ENCODE measurements around the gene SPACA4.

SPACA4 gene

DNA sequence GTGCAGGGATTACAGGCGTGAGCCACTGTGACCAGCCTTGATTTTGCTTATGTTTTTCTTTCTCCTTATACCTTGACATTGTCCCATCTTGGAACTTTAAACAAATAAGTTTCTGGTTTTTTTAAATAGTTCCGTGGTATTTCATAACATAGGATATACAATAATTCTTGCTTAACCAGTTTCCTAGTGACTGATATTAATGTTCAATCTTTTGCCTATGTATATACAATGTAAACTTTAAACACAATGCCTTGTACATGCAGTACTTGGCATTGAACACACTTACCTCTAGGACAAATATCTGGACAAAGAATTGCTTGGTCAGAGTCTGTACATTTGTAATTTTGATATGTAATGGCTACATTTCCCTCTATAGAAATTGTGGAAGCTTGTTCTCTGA, 24.4 kb upstream of the SPACA4 start:
- Histone ChIP-seq H3F3A (ENCODE audit: control insufficient read depth, insufficient read depth) (no peaks in the 10 kb centered on the region), H3K4me2 (ENCODE audit: low read length) (no peak overlapping the region)

DNA sequence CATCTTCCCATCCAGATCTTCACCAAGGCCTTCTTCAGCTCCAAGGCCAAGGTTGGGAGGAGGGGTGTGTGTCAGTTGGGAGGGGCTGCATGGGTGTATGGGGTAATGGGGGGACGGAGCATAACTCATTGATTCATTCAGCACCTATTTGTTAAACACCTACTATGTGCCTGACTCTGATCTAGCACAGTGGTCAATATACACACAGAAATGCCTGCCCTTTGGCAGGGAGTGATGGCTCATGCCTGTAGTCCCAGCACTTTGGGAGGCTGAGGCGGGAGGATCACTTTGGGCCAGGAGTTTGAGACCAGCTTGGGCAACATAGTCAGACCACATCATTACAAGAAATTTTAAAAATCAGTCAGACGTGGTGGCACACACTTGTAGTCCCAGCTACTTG, 19.2 kb upstream of the SPACA4 start:
- H3K4me3 ChIP-seq (ENCODE audit: low read length) = no peak overlapping the region
- H3K36me3 ChIP-seq (ENCODE audit: control insufficient read depth, low read length) = no peaks in the 10 kb centered on the region
- no peaks in the 10 kb centered on the region for H3K79me2 ChIP-seq (ENCODE audit: control insufficient read depth, low read length)
- H3F3A ChIP-seq (ENCODE audit: control insufficient read depth, insufficient read depth) = no peaks in the 10 kb centered on the region
- no peaks in the 10 kb centered on the region for H3K9me2 ChIP-seq (replicated peaks; ENCODE audit: control insufficient read depth, low read length)
- no peak overlapping the region for H3K4me2 ChIP-seq (ENCODE audit: low read length)
- no peak overlapping the region for H3K27ac ChIP-seq (ENCODE audit: low read depth, low read length)
- TF ChIP-seq EZH2phosphoT487 (IDR thresholded peaks at IDR 0.05; ENCODE audit: borderline replicate concordance, low read length) = no peak
- TF ChIP-seq, protein P1, sequence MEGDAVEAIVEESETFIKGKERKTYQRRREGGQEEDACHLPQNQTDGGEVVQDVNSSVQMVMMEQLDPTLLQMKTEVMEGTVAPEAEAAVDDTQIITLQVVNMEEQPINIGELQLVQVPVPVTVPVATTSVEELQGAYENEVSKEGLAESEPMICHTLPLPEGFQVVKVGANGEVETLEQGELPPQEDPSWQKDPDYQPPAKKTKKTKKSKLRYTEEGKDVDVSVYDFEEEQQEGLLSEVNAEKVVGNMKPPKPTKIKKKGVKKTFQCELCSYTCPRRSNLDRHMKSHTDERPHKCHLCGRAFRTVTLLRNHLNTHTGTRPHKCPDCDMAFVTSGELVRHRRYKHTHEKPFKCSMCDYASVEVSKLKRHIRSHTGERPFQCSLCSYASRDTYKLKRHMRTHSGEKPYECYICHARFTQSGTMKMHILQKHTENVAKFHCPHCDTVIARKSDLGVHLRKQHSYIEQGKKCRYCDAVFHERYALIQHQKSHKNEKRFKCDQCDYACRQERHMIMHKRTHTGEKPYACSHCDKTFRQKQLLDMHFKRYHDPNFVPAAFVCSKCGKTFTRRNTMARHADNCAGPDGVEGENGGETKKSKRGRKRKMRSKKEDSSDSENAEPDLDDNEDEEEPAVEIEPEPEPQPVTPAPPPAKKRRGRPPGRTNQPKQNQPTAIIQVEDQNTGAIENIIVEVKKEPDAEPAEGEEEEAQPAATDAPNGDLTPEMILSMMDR (IDR thresholded peaks at IDR 0.05; ENCODE audit: low read depth, low read length, poor library complexity, severe bottlenecking) = no peak
- no peaks in the 10 kb centered on the region for H3K27me3 ChIP-seq (ENCODE audit: control insufficient read depth, low read length)
- H3K9me3 ChIP-seq (ENCODE audit: control insufficient read depth, insufficient read depth, low read length) = no peaks in the 10 kb centered on the region
- peaks cover 10% of the 10 kb centered on the region for H3K4me1 ChIP-seq (ENCODE audit: control insufficient read depth, low read length)
- no peaks in the 10 kb centered on the region for H4K20me1 ChIP-seq (ENCODE audit: control insufficient read depth, insufficient read depth, low read depth, low read length)

More for the DNA sequence above, 24.4 kb upstream of the SPACA4 start:
- no peaks in the 10 kb centered on the region for H3K9me2 ChIP-seq (replicated peaks; ENCODE audit: control insufficient read depth, low read length)
- no peak for TF ChIP-seq EZH2phosphoT487 (IDR thresholded peaks at IDR 0.05; ENCODE audit: borderline replicate concordance, low read length)
- TF ChIP-seq, protein P1 (IDR thresholded peaks at IDR 0.05; ENCODE audit: low read depth, low read length, poor library complexity, severe bottlenecking) = no peak
- no peaks in the 10 kb centered on the region for H3K36me3 ChIP-seq (ENCODE audit: control insufficient read depth, low read length)
- no peaks in the 10 kb centered on the region for H3K27me3 ChIP-seq (ENCODE audit: control insufficient read depth, low read length)
- no peaks in the 10 kb centered on the region for H3K9me3 ChIP-seq (ENCODE audit: control insufficient read depth, insufficient read depth, low read length)
- H3K4me1 ChIP-seq (ENCODE audit: control insufficient read depth, low read length) = peaks cover 5% of the 10 kb centered on the region
- H3K4me3 ChIP-seq (ENCODE audit: low read length) = no peak overlapping the region
- no peaks in the 10 kb centered on the region for H4K20me1 ChIP-seq (ENCODE audit: control insufficient read depth, insufficient read depth, low read depth, low read length)
- H3K27ac ChIP-seq (ENCODE audit: low read depth, low read length) = no peak overlapping the region
- H3K79me2 ChIP-seq (ENCODE audit: control insufficient read depth, low read length) = no peaks in the 10 kb centered on the region

DNA sequence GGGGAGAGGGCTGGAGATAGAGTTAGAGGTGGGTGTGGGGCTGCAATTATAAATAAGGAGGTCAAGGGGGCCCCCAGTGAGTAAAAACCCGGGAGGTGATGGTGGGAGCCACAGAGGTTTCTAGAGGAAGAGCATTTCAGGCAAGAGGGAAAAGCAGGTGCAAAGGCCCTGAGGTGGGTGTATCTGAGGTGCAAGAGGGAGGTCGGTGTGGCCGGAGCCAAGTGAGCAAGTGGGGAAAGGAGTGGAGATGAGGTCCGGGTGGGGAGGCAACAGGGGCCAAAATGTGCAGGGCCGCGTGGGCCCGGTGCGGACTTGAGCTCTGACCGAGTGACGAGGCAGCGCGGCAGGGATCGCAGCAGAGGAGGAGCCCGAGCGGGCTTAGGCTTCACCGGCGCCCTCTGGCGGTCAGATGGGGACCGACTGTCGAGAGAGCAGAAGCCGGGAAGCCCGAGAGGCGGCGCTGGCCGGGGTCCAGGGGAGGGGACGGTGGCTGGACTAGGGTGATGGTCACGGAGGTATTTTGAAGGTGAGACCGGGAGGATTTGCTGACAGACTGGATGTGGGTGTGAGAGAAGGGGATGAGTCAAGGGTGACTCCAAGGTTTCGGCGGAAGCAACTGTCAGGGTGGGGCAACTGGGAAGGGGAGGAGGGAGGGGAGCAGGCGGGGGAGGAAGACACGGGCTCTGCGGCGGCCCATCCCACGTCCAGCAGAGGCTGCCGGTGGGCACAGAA, 17.7 kb upstream of the SPACA4 start:
- Histone ChIP-seq H4K20me1 (ENCODE audit: control insufficient read depth, insufficient read depth, low read depth, low read length) (no peaks in the 10 kb centered on the region), H3K4me2 (ENCODE audit: low read length) (peak overlapping the region; percentile 61), H3K9me2 (replicated peaks; ENCODE audit: control insufficient read depth, low read length) (no peaks in the 10 kb centered on the region), H3K36me3 (ENCODE audit: control insufficient read depth, low read length) (no peaks in the 10 kb centered on the region), H3K4me1 (ENCODE audit: control insufficient read depth, low read length) (peaks cover 9% of the 10 kb centered on the region), H3K9me3 (ENCODE audit: control insufficient read depth, insufficient read depth, low read length) (no peaks in the 10 kb centered on the region), H3K27ac (ENCODE audit: low read depth, low read length) (no peak overlapping the region), H3K27me3 (ENCODE audit: control insufficient read depth, low read length) (no peaks in the 10 kb centered on the region), H3K4me3 (ENCODE audit: low read length) (peak overlapping the region; percentile 46), H3K79me2 (ENCODE audit: control insufficient read depth, low read length) (no peaks in the 10 kb centered on the region), H3F3A (ENCODE audit: control insufficient read depth, insufficient read depth) (no peaks in the 10 kb centered on the region)
- TF ChIP-seq, protein P1 (IDR thresholded peaks at IDR 0.05; ENCODE audit: low read depth, low read length, poor library complexity, severe bottlenecking) = peak; percentile 99
- no peak for TF ChIP-seq EZH2phosphoT487 (IDR thresholded peaks at IDR 0.05; ENCODE audit: borderline replicate concordance, low read length)
